Trophoblast cell (in vitro differentiated cells and primary cell): ENCODE data around the gene VWA8.

Experiments used
- DNase-seq, 2 donors: peaks; one replicate each; pipeline ENCODE4 v3.0.0-alpha.2; 2016
- H2AFZ ChIP-seq: 2 replicates; pipeline ENCODE4 v1.6.1; 2013; ENCODE audit warnings: low read length, moderate library complexity, mild to moderate bottlenecking; ENCODE audit not compliant: insufficient read depth, poor library complexity
- H2AK5ac ChIP-seq: 2 replicates; pipeline ENCODE4 v1.6.1; 2013; ENCODE audit warnings: mild to moderate bottlenecking, low read length
- H2BK120ac ChIP-seq: 2 replicates; pipeline ENCODE4 v1.6.1; 2013; ENCODE audit warnings: low read length, mild to moderate bottlenecking, moderate library complexity; ENCODE audit not compliant: insufficient read depth, poor library complexity
- H2BK12ac ChIP-seq: 2 replicates; pipeline ENCODE4 v1.6.1; 2013; ENCODE audit warnings: mild to moderate bottlenecking, low read length, moderate library complexity
- H2BK5ac ChIP-seq: 2 replicates; pipeline ENCODE4 v1.6.1; 2013; ENCODE audit warnings: low read length, low read depth, moderate library complexity, mild to moderate bottlenecking; ENCODE audit not compliant: poor library complexity
- H3K14ac ChIP-seq: 2 replicates; pipeline ENCODE4 v1.6.1; 2013; ENCODE audit warnings: mild to moderate bottlenecking, low read length
- H3K18ac ChIP-seq: 2 replicates; pipeline ENCODE4 v1.6.1; 2013; ENCODE audit warnings: mild to moderate bottlenecking, low read length
- H3K23ac ChIP-seq: 2 replicates; pipeline ENCODE4 v1.6.1; 2013; ENCODE audit warnings: low read length
- H3K27ac ChIP-seq: 2 replicates; pipeline ENCODE4 v1.5.1; 2013; ENCODE audit warnings: low read depth, mild to moderate bottlenecking, inconsistent platforms, low read length, moderate library complexity
- H3K27me3 ChIP-seq: 2 replicates; pipeline ENCODE4 v1.6.1; 2013; ENCODE audit warnings: inconsistent platforms, mild to moderate bottlenecking, low read length, moderate library complexity; ENCODE audit not compliant: insufficient read depth
- H3K36me3 ChIP-seq, 2 experiments: 1 replicate in 1 of 2; 2 replicates in 1 of 2; pipeline ENCODE4 v1.6.1; 2013; ENCODE audit warnings: low read length in 2 of 2, mild to moderate bottlenecking in 2 of 2, moderate library complexity in 1 of 2; ENCODE audit not compliant: insufficient read depth in 2 of 2, control insufficient read depth in 1 of 2
- H3K4ac ChIP-seq: 2 replicates; pipeline ENCODE4 v1.6.1; 2013; ENCODE audit warnings: low read depth, mild to moderate bottlenecking, low read length, moderate library complexity
- H3K4me1 ChIP-seq, 2 experiments: 1 replicate in 1 of 2; 2 replicates in 1 of 2; pipeline ENCODE4 v1.6.1; 2013; ENCODE audit warnings: low read length in 2 of 2, mild to moderate bottlenecking in 2 of 2, moderate library complexity in 1 of 2; ENCODE audit not compliant: insufficient read depth in 2 of 2, control insufficient read depth in 1 of 2
- H3K4me2 ChIP-seq: 2 replicates; pipeline ENCODE4 v1.6.1; 2013; ENCODE audit warnings: inconsistent platforms, mild to moderate bottlenecking, low read length, moderate library complexity
- H3K4me3 ChIP-seq: 2 replicates; pipeline ENCODE4 v1.5.1; 2013; ENCODE audit warnings: mild to moderate bottlenecking, low read depth, low read length, inconsistent platforms
- H3K79me1 ChIP-seq: one replicate; pipeline ENCODE4 v1.6.1; 2013; ENCODE audit warnings: low read length
- H3K79me2 ChIP-seq: 2 replicates; pipeline ENCODE4 v1.6.1; 2013; ENCODE audit warnings: low read length, mild to moderate bottlenecking; ENCODE audit not compliant: control insufficient read depth, insufficient read depth, poor library complexity
- H3K9ac ChIP-seq: 2 replicates; pipeline ENCODE4 v1.6.1; 2013; ENCODE audit warnings: mild to moderate bottlenecking, low read length
- H3K9me3 ChIP-seq: 2 replicates; pipeline ENCODE4 v1.6.1; 2013; ENCODE audit warnings: low read depth, mild to moderate bottlenecking, control low read depth, inconsistent platforms, low read length; ENCODE audit not compliant: insufficient read depth
- H4K12ac ChIP-seq: 2 replicates; pipeline ENCODE4 v1.6.1; 2013; ENCODE audit warnings: low read depth, mild to moderate bottlenecking, low read length, moderate library complexity
- H4K8ac ChIP-seq: 2 replicates; pipeline ENCODE4 v1.6.1; 2013; ENCODE audit warnings: low read depth, mild to moderate bottlenecking, low read length, moderate library complexity
- H4K91ac ChIP-seq: one replicate; pipeline ENCODE4 v1.6.1; 2013; ENCODE audit warnings: low read depth, mild to moderate bottlenecking, low read length, moderate library complexity
- WGBS: extraction: QIAGEN DNeasy Blood & Tissue Kit; methylation state at CpG from one replicate; pipeline ENCODE4 v1.1.7; 2013; ENCODE audit warnings: missing lambda C conversion rate; ENCODE audit not compliant: insufficient read length, insufficient coverage; ENCODE audit errors: extremely low coverage; 5-methylcytosine and 5-hydroxymethylcytosine counted together

VWA8 gene

GRCh38 chr13:41681587-41681986 lies 279.3 kb downstream of the VWA8 start:
- no peak overlapping the region for H2BK12ac ChIP-seq
- no peak overlapping the region for H2BK120ac ChIP-seq
- H3K18ac ChIP-seq, result no peak overlapping the region
- no peak for DNase-seq
- no peak overlapping the region for H4K12ac ChIP-seq
- H3K4ac ChIP-seq, result no peak overlapping the region
- H2AFZ ChIP-seq, result no peak overlapping the region
- no peak overlapping the region for H3K9ac ChIP-seq
- no peaks in the 10 kb centered on the region for H3K79me2 ChIP-seq
- no peak overlapping the region for H3K4me2 ChIP-seq
- H4K91ac ChIP-seq, result no peak overlapping the region
- no peaks in the 10 kb centered on the region for H3K79me1 ChIP-seq
- H2BK5ac ChIP-seq, result no peak overlapping the region
- no peaks in the 10 kb centered on the region for H3K4me1 ChIP-seq
- H2AK5ac ChIP-seq, result no peak overlapping the region
- H3K9me3 ChIP-seq, result no peaks in the 10 kb centered on the region
- H3K4me3 ChIP-seq, result no peak overlapping the region
- no peaks in the 10 kb centered on the region for H3K36me3 ChIP-seq
- H3K23ac ChIP-seq, result no peak overlapping the region
- no peak overlapping the region for H3K14ac ChIP-seq
- 100% methylated on average over 1 of the region's 3 CpGs for WGBS
- H4K8ac ChIP-seq, result no peak overlapping the region
- no peaks in the 10 kb centered on the region for H3K27me3 ChIP-seq
- H3K27ac ChIP-seq, result no peak overlapping the region

DNA sequence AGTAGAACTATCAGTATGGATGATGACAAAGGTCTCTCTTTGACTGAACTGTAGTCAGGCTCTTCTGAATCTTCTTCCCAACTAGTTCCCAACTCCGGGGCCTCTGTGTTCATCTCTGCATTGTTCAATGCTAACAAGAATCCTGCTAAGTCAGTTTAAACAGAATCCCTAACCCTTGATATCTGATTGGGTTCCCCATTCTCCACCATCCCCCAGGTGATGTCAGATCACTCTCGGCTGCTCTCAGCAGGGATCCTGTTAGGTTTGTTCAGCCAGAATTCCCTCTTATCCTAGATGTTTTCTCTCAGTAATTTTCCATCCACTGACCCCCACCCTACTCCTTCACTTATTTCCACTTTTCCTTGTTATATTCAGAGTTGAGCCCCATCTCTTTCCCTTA lies 280.0 kb downstream of the VWA8 start:
- Histone ChIP-seq H3K27ac (no peak overlapping the region), H3K14ac (no peak overlapping the region), H2BK12ac (no peak overlapping the region), H3K4me3 (no peak overlapping the region), H4K12ac (no peak overlapping the region), H2BK5ac (no peak overlapping the region), H4K91ac (no peak overlapping the region), H3K36me3 (no peaks in the 10 kb centered on the region), H2BK120ac (no peak overlapping the region), H3K79me1 (no peaks in the 10 kb centered on the region), H3K9ac (no peak overlapping the region), H3K18ac (no peak overlapping the region), H3K4me1 (no peaks in the 10 kb centered on the region), H3K4me2 (no peak overlapping the region), H3K4ac (no peak overlapping the region), H2AFZ (no peak overlapping the region), H2AK5ac (no peak overlapping the region), H3K9me3 (no peaks in the 10 kb centered on the region), H3K27me3 (no peaks in the 10 kb centered on the region), H3K23ac (no peak overlapping the region), H3K79me2 (no peaks in the 10 kb centered on the region), H4K8ac (no peak overlapping the region)
- WGBS, result no CpG with 5 or more reads among the region's 2 CpGs
- no peak for DNase-seq

DNA sequence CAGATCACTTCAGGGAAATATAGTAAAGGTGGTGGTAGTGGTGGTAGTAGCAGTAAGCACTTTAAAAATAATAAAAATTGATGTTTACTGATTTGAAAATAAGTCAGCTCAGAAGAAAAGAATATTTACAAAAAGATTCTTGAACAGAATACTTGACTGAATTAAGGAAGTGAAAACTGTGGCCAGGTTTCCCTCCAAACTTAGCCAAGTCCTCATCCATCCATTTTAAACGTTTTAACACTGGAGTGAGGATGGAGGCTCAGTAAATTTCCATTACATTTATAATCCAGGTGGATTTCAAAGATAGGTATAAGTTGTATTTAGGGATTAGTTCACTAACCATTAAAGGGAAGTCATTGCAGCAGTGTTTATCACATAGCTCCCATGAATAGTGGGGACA lies 282.1 kb downstream of the VWA8 start:
- no peak overlapping the region for H3K18ac ChIP-seq
- no peak overlapping the region for H3K9ac ChIP-seq
- no peak overlapping the region for H4K12ac ChIP-seq
- H2BK12ac ChIP-seq, result no peak overlapping the region
- H3K79me2 ChIP-seq, result no peaks in the 10 kb centered on the region
- H3K4ac ChIP-seq, result no peak overlapping the region
- no peak overlapping the region for H3K4me3 ChIP-seq
- H2BK5ac ChIP-seq, result no peak overlapping the region
- no peak overlapping the region for H3K4me2 ChIP-seq
- no peaks in the 10 kb centered on the region for H3K4me1 ChIP-seq
- no peak overlapping the region for H2BK120ac ChIP-seq
- no peaks in the 10 kb centered on the region for H3K27me3 ChIP-seq
- no peak for DNase-seq
- H2AFZ ChIP-seq, result no peak overlapping the region
- no peak overlapping the region for H4K91ac ChIP-seq
- no peaks in the 10 kb centered on the region for H3K9me3 ChIP-seq
- no peak overlapping the region for H3K23ac ChIP-seq
- H3K14ac ChIP-seq, result no peak overlapping the region
- no peak overlapping the region for H3K27ac ChIP-seq
- no peak overlapping the region for H2AK5ac ChIP-seq
- no peaks in the 10 kb centered on the region for H3K79me1 ChIP-seq
- WGBS, result no CpG with 5 or more reads among the region's 1 CpG
- no peak overlapping the region for H4K8ac ChIP-seq
- H3K36me3 ChIP-seq, result no peaks in the 10 kb centered on the region

- Histone ChIP-seq H4K91ac (no peak overlapping the region), H3K4ac (no peak overlapping the region), H2AFZ (no peak overlapping the region), H3K27me3 (no peaks in the 10 kb centered on the region), H2BK12ac (no peak overlapping the region), H2BK5ac (no peak overlapping the region), H3K4me2 (no peak overlapping the region), H3K9me3 (no peaks in the 10 kb centered on the region), H3K23ac (no peak overlapping the region), H2AK5ac (no peak overlapping the region), H3K14ac (no peak overlapping the region), H3K4me1 (no peaks in the 10 kb centered on the region), H2BK120ac (no peak overlapping the region), H4K12ac (no peak overlapping the region), H3K27ac (no peak overlapping the region), H3K4me3 (no peak overlapping the region), H3K18ac (no peak overlapping the region), H3K79me2 (no peaks in the 10 kb centered on the region), H4K8ac (no peak overlapping the region), H3K79me1 (no peaks in the 10 kb centered on the region), H3K9ac (no peak overlapping the region), H3K36me3 (no peaks in the 10 kb centered on the region)
- no CpG with 5 or more reads among the region's 3 CpGs for WGBS
- DNase-seq, result no peak
Measured at GRCh38 chr13:41678249-41678648, 282.7 kb downstream of the VWA8 start.
